IMR-90 (cell line): ENCODE measurements around the gene RIOK1. TPM values are rescaled to one million over a fixed set of nuclear protein-coding genes. Genes with fewer than 3 reads are reported as not detected.

Experiments used
- ATAC-seq: fragments of 200-7000 bp; cut with Tn5 transposase; 2 replicates; pipeline ENCODE4 v1.9.1; 2020; ENCODE audit warnings: low read depth, mild to moderate bottlenecking, moderate library complexity
- BruUV-seq: library from RNA; stranded (reverse); fragments of 400-500 nt; replicated peaks from 2 replicates; lab custom pipeline; 2021; lab: Mats Ljungman, UMichigan
- CTCF ChIA-PET: fragments of 300-600 bp; formaldehyde crosslinking; extraction: SDS; loops from one replicate; lab custom pipeline; 2021; ENCODE audit warnings: antibody characterized with exemption; lab: Yijun Ruan, JAX
- POLR2A ChIA-PET: fragments of 300-600 bp; sonication (Branson Sonifier 250); formaldehyde crosslinking; loops from one replicate; lab custom pipeline; 2022; ENCODE audit warnings: antibody characterized with exemption; ENCODE audit not compliant: unreplicated experiment; lab: Charles Lee
- DNase-seq: peaks from one replicate; pipeline ENCODE4 v3.0.0; 2013
- H2AFZ ChIP-seq: replicated peaks from 2 replicates; pipeline ENCODE3; 2013; ENCODE audit warnings: low read length, mild to moderate bottlenecking; ENCODE audit not compliant: poor library complexity
- H2AK5ac ChIP-seq: 2 replicates; pipeline ENCODE4 v1.6.1; 2013; ENCODE audit warnings: low read depth, low read length, inconsistent platforms
- H2AK9ac ChIP-seq: replicated peaks from 2 replicates; pipeline ENCODE3; 2013; ENCODE audit warnings: mild to moderate bottlenecking, low read depth, low read length, moderate library complexity; ENCODE audit not compliant: poor library complexity
- H2BK120ac ChIP-seq: 2 replicates; pipeline ENCODE4 v1.6.1; 2013; ENCODE audit warnings: low read depth, low read length, inconsistent platforms
- H2BK15ac ChIP-seq: 3 replicates; pipeline ENCODE4 v1.6.1; 2013; ENCODE audit warnings: low read depth, low read length, inconsistent platforms
- H2BK20ac ChIP-seq: 2 replicates; pipeline ENCODE4 v1.6.1; 2013; ENCODE audit warnings: low read depth, mild to moderate bottlenecking, inconsistent platforms, low read length, moderate library complexity
- H2BK5ac ChIP-seq: 2 replicates; pipeline ENCODE4 v1.6.1; 2013; ENCODE audit warnings: mild to moderate bottlenecking, low read depth, low read length, inconsistent platforms; ENCODE audit not compliant: poor library complexity, severe bottlenecking
- H3K14ac ChIP-seq: replicated peaks from 2 replicates; pipeline ENCODE4 v1.6.1; 2013; ENCODE audit warnings: low read depth, low read length, inconsistent platforms
- H3K18ac ChIP-seq: 2 replicates; pipeline ENCODE4 v1.6.1; 2013; ENCODE audit warnings: low read depth, low read length, control low read depth
- H3K23ac ChIP-seq: 2 replicates; pipeline ENCODE4 v1.6.1; 2013; ENCODE audit warnings: low read depth, low read length, inconsistent platforms
- H3K27ac ChIP-seq: 2 replicates; pipeline ENCODE4 v1.5.1; 2013; ENCODE audit warnings: mild to moderate bottlenecking, control low read depth, low read length; ENCODE audit not compliant: insufficient read depth
- H3K27me3 ChIP-seq: 2 replicates; pipeline ENCODE4 v1.6.1; 2013; ENCODE audit warnings: low read length; ENCODE audit not compliant: control insufficient read depth, insufficient read depth
- H3K36me3 ChIP-seq: 2 replicates; pipeline ENCODE4 v1.6.1; 2013; ENCODE audit warnings: low read length, mixed read lengths; ENCODE audit not compliant: control insufficient read depth, insufficient read depth
- H3K4ac ChIP-seq: 2 replicates; pipeline ENCODE4 v1.6.1; 2013; ENCODE audit warnings: low read depth, low read length, inconsistent platforms
- H3K4me1 ChIP-seq: 2 replicates; pipeline ENCODE4 v1.6.1; 2013; ENCODE audit warnings: low read length, mixed read lengths; ENCODE audit not compliant: control insufficient read depth, insufficient read depth
- H3K4me2 ChIP-seq: 2 replicates; pipeline ENCODE4 v1.6.1; 2013; ENCODE audit warnings: low read depth, mild to moderate bottlenecking, control low read depth, low read length, moderate library complexity
- H3K4me3 ChIP-seq: 2 replicates; pipeline ENCODE4 v1.5.1; 2013; ENCODE audit warnings: low read depth, mild to moderate bottlenecking, control low read depth, low read length, moderate library complexity; ENCODE audit not compliant: insufficient read depth
- H3K56ac ChIP-seq: 2 replicates; pipeline ENCODE4 v1.6.1; 2013; ENCODE audit warnings: low read length, inconsistent platforms; ENCODE audit not compliant: insufficient read depth; ENCODE audit errors: extremely low read depth
- H3K79me1 ChIP-seq, 2 experiments: 2 replicates each; pipeline ENCODE4 v1.6.1; 2013; ENCODE audit warnings: low read length in 2 of 2, inconsistent platforms in 1 of 2, low read depth in 1 of 2
- H3K9ac ChIP-seq: 2 replicates; pipeline ENCODE4 v1.6.1; 2013; ENCODE audit warnings: low read depth, low read length, control low read depth
- H3K9me1 ChIP-seq: 2 replicates; pipeline ENCODE4 v1.6.1; 2013; ENCODE audit warnings: low read length, inconsistent platforms; ENCODE audit not compliant: insufficient read depth
- H3K9me3 ChIP-seq: 2 replicates; pipeline ENCODE4 v1.6.1; 2013; ENCODE audit warnings: low read length; ENCODE audit not compliant: control insufficient read depth, insufficient read depth
- H4K20me1 ChIP-seq: 2 replicates; pipeline ENCODE4 v1.6.1; 2013; ENCODE audit warnings: low read length, inconsistent platforms; ENCODE audit not compliant: insufficient read depth
- H4K5ac ChIP-seq: 2 replicates; pipeline ENCODE4 v1.6.1; 2013; ENCODE audit warnings: mild to moderate bottlenecking, low read depth, low read length, control low read depth
- H4K8ac ChIP-seq, 2 experiments: 2 replicates each; pipeline ENCODE4 v1.6.1; 2013; ENCODE audit warnings: low read depth in 2 of 2, low read length in 2 of 2, control low read depth in 1 of 2, inconsistent platforms in 1 of 2
- H4K91ac ChIP-seq: 2 replicates; pipeline ENCODE4 v1.6.1; 2013; ENCODE audit warnings: low read depth, low read length, inconsistent platforms; ENCODE audit not compliant: insufficient read depth
- CHD1 ChIP-seq: IDR thresholded peaks from 2 replicates; pipeline ENCODE4 v1.6.1; 2012; ENCODE audit warnings: low read depth, low read length, improper control_type of control experiment
- CTCF ChIP-seq: conservative IDR thresholded peaks from 2 replicates; pipeline ENCODE4 v1.5.1; 2012; ENCODE audit warnings: mild to moderate bottlenecking, low read depth, low read length, improper control_type of control experiment
- FOS ChIP-seq: fragments of 150-350 bp; IDR thresholded peaks from 2 replicates; pipeline ENCODE4 v1.6.1; 2016; ENCODE audit warnings: low read depth, low read length
- NFE2L2 ChIP-seq: fragments of 150-350 bp; IDR thresholded peaks from 2 replicates; pipeline ENCODE4 v1.6.1; 2016; ENCODE audit warnings: low read depth, mild to moderate bottlenecking, low read length
- RCOR1 ChIP-seq: IDR thresholded peaks from 2 replicates; pipeline ENCODE4 v1.6.1; 2012; ENCODE audit warnings: mild to moderate bottlenecking, low read length, improper control_type of control experiment; ENCODE audit not compliant: insufficient replicate concordance
- RFX5 ChIP-seq: IDR thresholded peaks from 2 replicates; pipeline ENCODE4 v1.8.0; 2012; ENCODE audit warnings: low read depth, mild to moderate bottlenecking, low read length, moderate library complexity
- USF2 ChIP-seq: fragments of 150-350 bp; IDR thresholded peaks from 2 replicates; pipeline ENCODE4 v1.6.1; 2017; ENCODE audit warnings: mild to moderate bottlenecking, antibody characterized with exemption, low read length, low read depth
- WGBS, 2 experiments: methylation state at CpG; one replicate each; pipeline versions ENCODE4 v1.1.5 to v1.1.7; 2013; ENCODE audit warnings: missing lambda C conversion rate in 2 of 2; ENCODE audit not compliant: insufficient read length in 1 of 2; ENCODE audit errors: extremely low coverage in 2 of 2; 5-methylcytosine and 5-hydroxymethylcytosine counted together
- dilution Hi-C: fragments of 300-500 bp; cut with HindIII; formaldehyde crosslinking; loops from one replicate; pipeline ENCODE4 v1.14.3; 2018; ENCODE audit warnings: low sequenced_read_pairs; ENCODE audit not compliant: unreplicated experiment
- in situ Hi-C: fragments of 300-500 bp; cut with MboI; formaldehyde crosslinking; loops from 3 replicates; pipeline ENCODE4 v1.14.3; 2019; ENCODE audit warnings: low sequenced_read_pairs, inconsistent platforms, mixed read lengths
- intact Hi-C: fragments of 100-400 bp; cut with micrococcal nuclease; formaldehyde crosslinking; loops from 2 replicates; pipeline ENCODE4 v1.10.0; 2022
- polyA plus RNA-seq, 3 experiments: library from polyadenylated mRNA; depleted of rRNA; stranded (reverse); fragments of >200 nt; gene quantifications; 2 replicates each; pipeline ENCODE4 v1.2.3, GENCODE V29; 2012; ENCODE audit warnings: low replicate concordance in 1 of 3
- total RNA-seq: library from RNA; depleted of rRNA; stranded (reverse); fragments of >200 nt; gene quantifications from 2 replicates; pipeline ENCODE4 v1.2.3, GENCODE V29; 2012

RIOK1 gene
- total and polyA plus RNA-seq, 2 of the 4 experiments (the other 2 are of a cell fraction): 17.0 to 17.8 TPM

GRCh38 chr6:7377961-7378360, 11.6 kb upstream of the RIOK1 start:
- H2AFZ ChIP-seq: no peak overlapping the region
- WGBS, 2 experiments: no CpG with 5 or more reads among the region's 1 CpG
- H3K23ac ChIP-seq: no peak overlapping the region
- no peaks in the 10 kb centered on the region for H3K79me1 ChIP-seq
- CTCF ChIA-PET: no interaction called here
- H3K9ac ChIP-seq: no peak overlapping the region
- no peak overlapping the region for H4K91ac ChIP-seq
- H3K18ac ChIP-seq: no peak overlapping the region
- H4K5ac ChIP-seq: no peak overlapping the region
- H3K4me3 ChIP-seq: no peak overlapping the region
- H3K4me1 ChIP-seq: no peaks in the 10 kb centered on the region
- H3K27ac ChIP-seq: no peak overlapping the region
- H2AK5ac ChIP-seq: no peak overlapping the region
- H3K9me1 ChIP-seq: no peaks in the 10 kb centered on the region
- no peak overlapping the region for H2BK120ac ChIP-seq
- H4K8ac ChIP-seq: no peak overlapping the region
- TF ChIP-seq CTCF (no peak), FOS (no peak), RFX5 (no peak), USF2 (no peak), RCOR1 (no peak), CHD1 (no peak), NFE2L2 (no peak)
- no peak overlapping the region for H2BK5ac ChIP-seq
- H3K9me3 ChIP-seq: no peaks in the 10 kb centered on the region
- no TSS peak for BruUV-seq
- H4K20me1 ChIP-seq: no peaks in the 10 kb centered on the region
- intact Hi-C loops: no loop called here
- POLR2A ChIA-PET: no interaction called here
- H3K27me3 ChIP-seq: no peaks in the 10 kb centered on the region
- no peak overlapping the region for H3K4ac ChIP-seq
- dilution Hi-C loops: no loop called here
- H3K56ac ChIP-seq: no peak overlapping the region
- no peak overlapping the region for H2BK20ac ChIP-seq
- no peak overlapping the region for H2BK15ac ChIP-seq
- DNase-seq (no peak), ATAC-seq (no peak)
- H3K14ac ChIP-seq: no peak overlapping the region
- no peak overlapping the region for H2AK9ac ChIP-seq
- in situ Hi-C loops: no loop called here
- no peak overlapping the region for H3K4me2 ChIP-seq
- no peaks in the 10 kb centered on the region for H3K36me3 ChIP-seq
